H9 (cell line): Measurements from ENCODE around the gene EDDM13. TPM values are rescaled to one million over a fixed set of nuclear protein-coding genes. Genes with fewer than 3 reads are reported as not detected.

Source experiments
- DNase-seq: peaks from one replicate; pipeline ENCODE4 v3.0.0-alpha.2; 2017
- H2AFZ ChIP-seq: one replicate; pipeline ENCODE4 v1.6.1; 2013; ENCODE audit warnings: mild to moderate bottlenecking, low read length, control low read depth, moderate library complexity
- H2AK5ac ChIP-seq: 2 replicates; pipeline ENCODE4 v1.6.1; 2013; ENCODE audit warnings: low read length, control low read depth, mixed read lengths; ENCODE audit not compliant: insufficient read length
- H2BK120ac ChIP-seq: one replicate; pipeline ENCODE4 v1.6.1; 2013; ENCODE audit warnings: low read depth, mild to moderate bottlenecking, low read length, control low read depth, inconsistent platforms; ENCODE audit not compliant: poor library complexity, severe bottlenecking
- H2BK12ac ChIP-seq: 2 replicates; pipeline ENCODE4 v1.6.1; 2013; ENCODE audit warnings: low read length, control low read depth, mixed read lengths, low read depth; ENCODE audit not compliant: insufficient read length
- H2BK15ac ChIP-seq: 2 replicates; pipeline ENCODE4 v1.6.1; 2013; ENCODE audit warnings: low read depth, low read length, control low read depth
- H2BK20ac ChIP-seq: one replicate; pipeline ENCODE4 v1.6.1; 2013; ENCODE audit warnings: low read depth, mild to moderate bottlenecking, low read length, control low read depth, inconsistent platforms; ENCODE audit not compliant: poor library complexity, severe bottlenecking
- H2BK5ac ChIP-seq: 2 replicates; pipeline ENCODE4 v1.6.1; 2013; ENCODE audit warnings: low read length, control low read depth, mixed read lengths; ENCODE audit not compliant: insufficient read length
- H3K14ac ChIP-seq: 2 replicates; pipeline ENCODE4 v1.6.1; 2013; ENCODE audit warnings: low read length, control low read depth; ENCODE audit not compliant: insufficient read depth
- H3K18ac ChIP-seq: 2 replicates; pipeline ENCODE4 v1.6.1; 2013; ENCODE audit warnings: low read depth, mild to moderate bottlenecking, mixed read lengths, low read length, control low read depth; ENCODE audit not compliant: insufficient read length
- H3K23ac ChIP-seq: 2 replicates; pipeline ENCODE4 v1.6.1; 2013; ENCODE audit warnings: low read length, control low read depth, mixed read lengths, low read depth; ENCODE audit not compliant: insufficient read length
- H3K23me2 ChIP-seq: 2 replicates; pipeline ENCODE4 v1.6.1; 2013; ENCODE audit warnings: low read depth, mild to moderate bottlenecking, mixed read lengths, low read length, control low read depth; ENCODE audit not compliant: insufficient read length, poor library complexity, severe bottlenecking
- H3K27ac ChIP-seq: 2 replicates; pipeline ENCODE4 v1.5.1; 2013; ENCODE audit warnings: low read length, control low read depth, mixed read lengths, low read depth; ENCODE audit not compliant: insufficient read length
- H3K27me3 ChIP-seq: 2 replicates; pipeline ENCODE4 v1.6.1; 2013; ENCODE audit warnings: low read length, control low read depth, inconsistent platforms; ENCODE audit not compliant: insufficient read depth
- H3K4ac ChIP-seq: 2 replicates; pipeline ENCODE4 v1.6.1; 2013; ENCODE audit warnings: low read depth, mild to moderate bottlenecking, control low read depth, inconsistent platforms, low read length, moderate library complexity
- H3K4me1 ChIP-seq: 2 replicates; pipeline ENCODE4 v1.6.1; 2013; ENCODE audit warnings: low read length, control low read depth, inconsistent platforms; ENCODE audit not compliant: insufficient read depth
- H3K4me2 ChIP-seq: 2 replicates; pipeline ENCODE4 v1.6.1; 2013; ENCODE audit warnings: low read length, control low read depth, mixed read lengths; ENCODE audit not compliant: insufficient read length, insufficient read depth
- H3K56ac ChIP-seq: 2 replicates; pipeline ENCODE4 v1.6.1; 2013; ENCODE audit warnings: low read depth, mild to moderate bottlenecking, mixed read lengths, low read length, control low read depth; ENCODE audit not compliant: insufficient read length
- H3K79me1 ChIP-seq: 2 replicates; pipeline ENCODE4 v1.6.1; 2013; ENCODE audit warnings: low read depth, mild to moderate bottlenecking, moderate library complexity, low read length, control low read depth, inconsistent platforms; ENCODE audit not compliant: insufficient read depth, poor library complexity, severe bottlenecking
- H3K79me2 ChIP-seq: 2 replicates; pipeline ENCODE4 v1.6.1; 2013; ENCODE audit warnings: low read length, control low read depth, inconsistent platforms; ENCODE audit not compliant: insufficient read depth
- H3K9ac ChIP-seq: 2 replicates; pipeline ENCODE4 v1.6.1; 2013; ENCODE audit warnings: low read length, control low read depth, mixed read lengths; ENCODE audit not compliant: insufficient read length; ENCODE audit errors: extremely low read depth
- H3K9me3 ChIP-seq: one replicate; pipeline ENCODE4 v1.6.1; 2013; ENCODE audit warnings: low read depth, low read length, inconsistent platforms; ENCODE audit not compliant: control insufficient read depth
- H3T11ph ChIP-seq: one replicate; pipeline ENCODE4 v1.6.1; 2013; ENCODE audit warnings: mild to moderate bottlenecking, low read length, control low read depth, inconsistent platforms
- H4K20me1 ChIP-seq: one replicate; pipeline ENCODE4 v1.6.1; 2013; ENCODE audit not compliant: control insufficient read depth, insufficient read length, insufficient read depth
- H4K5ac ChIP-seq: 2 replicates; pipeline ENCODE4 v1.6.1; 2013; ENCODE audit warnings: low read depth, mild to moderate bottlenecking, mixed read lengths, low read length, control low read depth; ENCODE audit not compliant: insufficient read length
- H4K8ac ChIP-seq: replicated peaks from 2 replicates; pipeline ENCODE4 v1.6.1; 2013; ENCODE audit warnings: low read length, control low read depth, mixed read lengths, low read depth; ENCODE audit not compliant: insufficient read length
- H4K91ac ChIP-seq: 2 replicates; pipeline ENCODE4 v1.6.1; 2013; ENCODE audit warnings: low read depth, mild to moderate bottlenecking, moderate library complexity, mixed read lengths, low read length, control low read depth; ENCODE audit not compliant: insufficient read length
- H3K27ac Mint-ChIP-seq, 3 experiments: 2 replicates in 2 of 3; 3 replicates in 1 of 3; pipeline ENCODE4 v1.8.0; 2020 to 2021; ENCODE audit warnings: mixed read lengths in 3 of 3, mild to moderate bottlenecking in 1 of 3, moderate library complexity in 1 of 3
- H3K27me3 Mint-ChIP-seq: 2 replicates; pipeline ENCODE4 v1.8.0; 2021; ENCODE audit warnings: low read depth, mild to moderate bottlenecking, moderate library complexity, mixed read lengths
- H3K36me3 Mint-ChIP-seq, 3 experiments: 2 replicates in 2 of 3; 3 replicates in 1 of 3; pipeline ENCODE4 v1.8.0; 2020 to 2021; ENCODE audit warnings: low read depth in 3 of 3, mixed read lengths in 3 of 3; ENCODE audit not compliant: insufficient read depth in 1 of 3
- H3K4me1 Mint-ChIP-seq, 2 experiments: 2 replicates each; pipeline ENCODE4 v1.8.0; 2020; ENCODE audit warnings: mixed read lengths in 2 of 2
- H3K4me3 Mint-ChIP-seq, 2 experiments: 2 replicates in 1 of 2; 3 replicates in 1 of 2; pipeline ENCODE4 v1.8.0; 2020 to 2021; ENCODE audit warnings: mild to moderate bottlenecking in 2 of 2, mixed read lengths in 2 of 2, moderate library complexity in 1 of 2
- H3K9me3 Mint-ChIP-seq, 2 experiments: 2 replicates in 1 of 2; 3 replicates in 1 of 2; pipeline ENCODE4 v1.8.0; 2020; ENCODE audit warnings: mild to moderate bottlenecking in 2 of 2, mixed read lengths in 2 of 2, moderate library complexity in 1 of 2
- whole genome bisulfite sequencing: extraction: QIAGEN DNeasy Blood & Tissue Kit; methylation state at CpG from one replicate; pipeline ENCODE4 v1.1.7; 2013; ENCODE audit warnings: missing lambda C conversion rate, low lambda C conversion rate, mixed read lengths; ENCODE audit not compliant: insufficient read length; ENCODE audit errors: extremely low coverage; 5-methylcytosine and 5-hydroxymethylcytosine counted together
- total RNA-seq: library from RNA; stranded (reverse); gene quantifications from 2 replicates; pipeline ENCODE4 v1.2.1, GENCODE V29; 2021
- TF ChIP-seq, protein P1 (sequence below): fragments of 200-600 bp; sonication (generic); conservative IDR thresholded peaks from 3 replicates; pipeline ENCODE4 v1.8.0; 2021; ENCODE audit warnings: antibody characterized with exemption, mild to moderate bottlenecking

EDDM13 gene
- total RNA-seq, 1 experiment from 2014 or later, result not detected

DNA sequence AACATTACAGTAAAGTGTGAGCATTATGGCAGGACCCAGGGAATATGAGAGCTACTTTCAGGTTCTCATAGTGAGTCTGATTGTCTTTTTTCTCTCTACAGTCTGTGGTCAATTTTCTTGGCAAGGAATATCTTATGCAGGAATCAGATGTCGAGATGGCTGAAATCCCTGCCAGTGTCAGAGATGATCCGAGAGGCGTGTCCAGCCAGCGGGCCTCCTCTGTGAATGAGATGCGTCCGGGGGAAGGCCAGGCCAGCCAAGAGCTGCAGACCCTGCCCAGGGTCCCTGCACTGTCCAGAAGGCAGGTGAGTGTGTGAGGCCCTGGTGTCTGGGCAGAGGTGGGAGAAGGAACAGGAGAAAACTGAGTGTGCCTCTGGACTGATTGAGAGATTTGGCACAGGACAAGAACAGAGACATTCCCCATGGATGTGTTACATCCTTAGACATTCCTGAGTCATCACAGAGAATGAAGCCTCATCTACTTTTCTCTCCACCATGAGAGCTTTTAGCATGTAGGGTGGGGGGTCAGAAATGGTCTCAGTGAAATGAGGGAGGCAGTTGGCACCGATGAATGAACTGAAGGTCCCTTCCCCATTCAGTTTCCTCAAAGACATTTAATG, 27.3 kb upstream of the EDDM13 start:
- no peaks in the 10 kb centered on the region for H3K27me3 ChIP-seq
- no peak overlapping the region for H3K18ac ChIP-seq
- H3T11ph ChIP-seq, result no peak overlapping the region
- H2BK15ac ChIP-seq, result no peak overlapping the region
- no peak overlapping the region for H4K91ac ChIP-seq
- H4K5ac ChIP-seq, result no peak overlapping the region
- peaks cover 17% of the 10 kb centered on the region for H3K27me3 Mint-ChIP-seq
- no peak overlapping the region for H3K27ac Mint-ChIP-seq
- WGBS, result no CpG with 5 or more reads among the region's 7 CpGs
- H3K14ac ChIP-seq, result no peak overlapping the region
- no peak overlapping the region for H2BK120ac ChIP-seq
- no peak for DNase-seq
- H4K8ac ChIP-seq, result no peak overlapping the region
- H3K56ac ChIP-seq, result no peak overlapping the region
- no peak overlapping the region for H2AFZ ChIP-seq
- peaks cover 0 to 58% of the 10 kb centered on the region in 2 experiments; a peak in 3 of 5 replicates for H3K9me3 Mint-ChIP-seq
- no peak overlapping the region for H3K4me2 ChIP-seq
- H3K4me1 ChIP-seq, result no peaks in the 10 kb centered on the region
- H2BK5ac ChIP-seq, result no peak overlapping the region
- H3K23me2 ChIP-seq, result no peaks in the 10 kb centered on the region
- no peak overlapping the region for H3K23ac ChIP-seq
- no peak overlapping the region for H3K4ac ChIP-seq
- no peak overlapping the region for H2BK20ac ChIP-seq
- H3K36me3 Mint-ChIP-seq, result no peaks in the 10 kb centered on the region; a peak in 1 of 7 replicates
- no peak overlapping the region for H3K27ac ChIP-seq
- H4K20me1 ChIP-seq, result peaks cover 4% of the 10 kb centered on the region
- no peak overlapping the region for H3K4me3 Mint-ChIP-seq
- H3K4me1 Mint-ChIP-seq, result no peaks in the 10 kb centered on the region
- no peaks in the 10 kb centered on the region for H3K79me1 ChIP-seq
- H3K9me3 ChIP-seq, result no peaks in the 10 kb centered on the region
- H3K79me2 ChIP-seq, result no peaks in the 10 kb centered on the region
- TF ChIP-seq, protein P1, sequence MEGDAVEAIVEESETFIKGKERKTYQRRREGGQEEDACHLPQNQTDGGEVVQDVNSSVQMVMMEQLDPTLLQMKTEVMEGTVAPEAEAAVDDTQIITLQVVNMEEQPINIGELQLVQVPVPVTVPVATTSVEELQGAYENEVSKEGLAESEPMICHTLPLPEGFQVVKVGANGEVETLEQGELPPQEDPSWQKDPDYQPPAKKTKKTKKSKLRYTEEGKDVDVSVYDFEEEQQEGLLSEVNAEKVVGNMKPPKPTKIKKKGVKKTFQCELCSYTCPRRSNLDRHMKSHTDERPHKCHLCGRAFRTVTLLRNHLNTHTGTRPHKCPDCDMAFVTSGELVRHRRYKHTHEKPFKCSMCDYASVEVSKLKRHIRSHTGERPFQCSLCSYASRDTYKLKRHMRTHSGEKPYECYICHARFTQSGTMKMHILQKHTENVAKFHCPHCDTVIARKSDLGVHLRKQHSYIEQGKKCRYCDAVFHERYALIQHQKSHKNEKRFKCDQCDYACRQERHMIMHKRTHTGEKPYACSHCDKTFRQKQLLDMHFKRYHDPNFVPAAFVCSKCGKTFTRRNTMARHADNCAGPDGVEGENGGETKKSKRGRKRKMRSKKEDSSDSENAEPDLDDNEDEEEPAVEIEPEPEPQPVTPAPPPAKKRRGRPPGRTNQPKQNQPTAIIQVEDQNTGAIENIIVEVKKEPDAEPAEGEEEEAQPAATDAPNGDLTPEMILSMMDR, result no peak
- H2AK5ac ChIP-seq, result no peak overlapping the region
- no peak overlapping the region for H3K9ac ChIP-seq
- no peak overlapping the region for H2BK12ac ChIP-seq
